H7 (cell line): ENCODE results near the gene PCK1. TPM values are rescaled to one million over a fixed set of nuclear protein-coding genes. Genes with fewer than 3 reads are reported as not detected.

Source experiments
- DNase-seq: peaks from one replicate; pipeline ENCODE4 v3.0.0; 2012
- H3K27me3 ChIP-seq: 2 replicates; pipeline ENCODE4 v1.6.0; 2011; ENCODE audit warnings: mild to moderate bottlenecking, low read length; ENCODE audit not compliant: control insufficient read depth, insufficient read depth
- H3K36me3 ChIP-seq: replicated peaks from 2 replicates; pipeline ENCODE4 v1.5.1; 2011; ENCODE audit warnings: low read length; ENCODE audit not compliant: control insufficient read depth, insufficient read depth
- H3K4me3 ChIP-seq: 2 replicates; pipeline ENCODE4 v1.5.1; 2011; ENCODE audit warnings: low read depth, mild to moderate bottlenecking, control low read depth, low read length, moderate library complexity; ENCODE audit not compliant: insufficient read depth
- total RNA-seq: library from RNA; depleted of rRNA; stranded (reverse); fragments of >200 nt; shearing (Covaris generic); gene quantifications from 2 replicates; pipeline ENCODE4 v1.2.3, GENCODE V29; 2014

The PCK1 gene
- total RNA-seq, 1 experiment from 2014 or later: not detected

GRCh38 chr20:57573242-57573641 is 12.3 kb downstream of the PCK1 start:
- no peak overlapping the region for H3K4me3 ChIP-seq
- DNase-seq: peak; percentile 82
- H3K27me3 ChIP-seq: no peaks in the 10 kb centered on the region; the same call in 1 of the 2 replicates
- H3K36me3 ChIP-seq: no peaks in the 10 kb centered on the region

GRCh38 chr20:57573894-57574293 is 13.0 kb downstream of the PCK1 start:
- H3K27me3 ChIP-seq: no peaks in the 10 kb centered on the region; the same call in 1 of the 2 replicates
- no peak overlapping the region for H3K4me3 ChIP-seq
- H3K36me3 ChIP-seq: no peaks in the 10 kb centered on the region
- peak; percentile 82 for DNase-seq

GRCh38 chr20:57574954-57575353 is 14.0 kb downstream of the PCK1 start:
- DNase-seq: no peak
- Histone ChIP-seq H3K27me3 (no peaks in the 10 kb centered on the region; the same call in 1 of the 2 replicates), H3K4me3 (no peak overlapping the region), H3K36me3 (no peaks in the 10 kb centered on the region)

- no peaks in the 10 kb centered on the region; the same call in 1 of the 2 replicates for H3K27me3 ChIP-seq
- no peak for DNase-seq
- H3K4me3 ChIP-seq: no peak overlapping the region
- no peaks in the 10 kb centered on the region for H3K36me3 ChIP-seq
These were observed 15.1 kb downstream of the PCK1 start for GRCh38 chr20:57576002-57576401.

GRCh38 chr20:57576617-57577550 is 16.0 kb downstream of the PCK1 start:
- Histone ChIP-seq H3K36me3 (no peaks in the 10 kb centered on the region), H3K4me3 (no peak overlapping the region), H3K27me3 (no peaks in the 10 kb centered on the region; the same call in 1 of the 2 replicates)
- DNase-seq: no peak

- DNase-seq: no peak
- no peaks in the 10 kb centered on the region for H3K36me3 ChIP-seq
- H3K27me3 ChIP-seq: no peaks in the 10 kb centered on the region
- no peak overlapping the region for H3K4me3 ChIP-seq
These were observed 17.0 kb downstream of the PCK1 start for GRCh38 chr20:57577679-57578475.

GRCh38 chr20:57578476-57579165 is 17.7 kb downstream of the PCK1 start:
- DNase-seq: no peak
- Histone ChIP-seq H3K36me3 (no peaks in the 10 kb centered on the region), H3K4me3 (no peak overlapping the region), H3K27me3 (no peaks in the 10 kb centered on the region)

- DNase-seq: no peak
- H3K36me3 ChIP-seq: no peaks in the 10 kb centered on the region
These were observed 18.5 kb downstream of the PCK1 start for GRCh38 chr20:57579331-57579897.

GRCh38 chr20:57579898-57580447 is 19.1 kb downstream of the PCK1 start:
- no peak for DNase-seq
- H3K36me3 ChIP-seq: no peaks in the 10 kb centered on the region
- H3K4me3 ChIP-seq: no peak overlapping the region
- no peaks in the 10 kb centered on the region for H3K27me3 ChIP-seq

More at GRCh38 chr20:57579331-57579897, 18.5 kb downstream of the PCK1 start:
- H3K4me3 ChIP-seq: no peak overlapping the region
- no peaks in the 10 kb centered on the region for H3K27me3 ChIP-seq

- Histone ChIP-seq H3K4me3 (no peak overlapping the region), H3K36me3 (no peaks in the 10 kb centered on the region), H3K27me3 (no peaks in the 10 kb centered on the region)
- no peak for DNase-seq
These were observed 19.7 kb downstream of the PCK1 start for GRCh38 chr20:57580478-57581201.

GRCh38 chr20:57581202-57582028 is 20.5 kb downstream of the PCK1 start:
- no peak overlapping the region for H3K4me3 ChIP-seq
- H3K36me3 ChIP-seq: no peaks in the 10 kb centered on the region
- H3K27me3 ChIP-seq: no peaks in the 10 kb centered on the region
- no peak for DNase-seq

- Histone ChIP-seq H3K36me3 (no peaks in the 10 kb centered on the region), H3K4me3 (no peak overlapping the region), H3K27me3 (no peaks in the 10 kb centered on the region)
- DNase-seq: no peak
These were observed 21.1 kb downstream of the PCK1 start for GRCh38 chr20:57582029-57582378.
